GM19463 (cell line): Measurements from ENCODE around the gene PTAR1.
A peak's percentile ranks its signal among the peaks of the same experiment; 100 is the strongest.

Experiments used
- ATAC-seq: cut with Tn5 transposase; IDR thresholded peaks from one replicate; pipeline ENCODE4 v1.9.1; 2021; ENCODE audit warnings: mild to moderate bottlenecking, moderate library complexity; ENCODE audit not compliant: unreplicated experiment

The PTAR1 gene

DNA sequence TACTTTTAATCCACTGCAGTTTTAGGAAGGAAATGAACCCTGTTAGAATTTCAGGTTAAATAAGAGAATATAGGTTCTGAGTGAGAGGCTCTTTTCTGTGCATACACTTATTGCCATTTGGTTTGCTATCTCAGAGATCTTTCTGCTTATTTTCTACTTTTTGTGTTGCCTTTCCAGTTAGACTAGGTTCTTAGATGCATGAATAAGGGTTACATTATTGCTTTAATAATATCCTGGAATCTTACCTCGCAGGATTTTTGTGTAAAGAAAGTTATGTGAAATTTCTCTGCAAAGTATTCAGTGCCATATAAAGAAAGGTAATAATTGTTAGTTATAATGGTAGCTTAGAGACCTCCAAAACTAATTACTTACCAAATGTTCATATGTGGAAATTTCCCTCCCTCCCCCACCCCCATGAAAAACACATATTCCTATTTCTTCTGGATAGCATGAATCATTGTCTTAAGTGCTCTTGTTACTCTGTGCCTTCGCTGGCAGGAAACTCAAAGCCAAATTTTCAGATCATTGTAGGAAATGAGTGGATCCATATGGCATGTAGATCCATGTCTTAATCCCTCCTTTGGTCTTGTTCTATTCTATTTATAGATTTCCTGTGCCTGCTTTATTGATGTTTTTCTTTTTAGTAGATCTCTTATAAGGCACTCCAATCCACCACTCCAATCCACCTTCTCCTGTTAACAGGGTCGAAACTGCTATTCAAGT lies 84.9 kb downstream of the PTAR1 start:
- no peak for ATAC-seq

DNA sequence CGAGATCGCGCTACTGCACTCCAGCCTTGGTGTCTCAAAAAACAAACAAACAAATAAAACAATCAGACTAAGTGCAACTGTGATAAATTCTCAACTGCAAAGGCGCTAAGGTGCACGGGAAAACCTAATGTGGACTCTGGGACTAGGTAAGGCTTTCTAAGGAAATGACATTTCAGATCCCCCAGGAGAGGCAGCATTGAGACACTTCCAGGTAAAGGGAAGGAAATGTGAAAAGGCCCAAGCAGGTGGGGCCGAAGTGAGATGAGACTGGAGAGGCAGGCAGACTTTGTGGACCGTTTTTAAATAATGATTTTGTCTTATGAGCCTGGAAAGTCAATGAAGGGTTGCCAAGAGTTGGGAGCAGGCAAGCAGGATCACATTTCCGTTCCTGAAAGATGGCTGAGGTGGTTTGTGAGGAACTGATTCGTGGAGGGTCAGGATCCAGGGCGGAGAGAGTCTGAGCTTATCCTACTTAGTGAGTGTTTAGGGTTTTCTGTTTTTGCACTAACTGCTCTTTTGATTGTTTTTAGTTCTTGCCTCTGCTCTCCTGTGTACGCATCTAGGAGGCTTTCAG lies 85.6 kb downstream of the PTAR1 start:
- no peak for ATAC-seq

DNA sequence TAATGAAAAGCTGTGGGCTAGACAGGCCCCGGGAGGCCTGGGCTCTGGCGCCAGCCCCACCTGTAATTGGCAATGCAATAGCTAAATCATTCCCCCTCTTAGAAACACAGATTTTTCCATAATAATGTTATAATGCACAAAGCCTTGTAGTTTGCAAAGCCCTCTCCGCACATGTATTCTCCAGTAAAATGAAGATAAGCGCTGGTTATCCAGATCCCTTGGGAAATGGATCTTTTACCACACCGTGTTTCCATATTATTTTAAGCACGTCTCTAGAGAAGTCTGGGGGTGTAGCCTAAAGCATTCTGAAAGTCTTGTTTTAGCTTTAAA lies 86.5 kb downstream of the PTAR1 start:
- no peak for ATAC-seq

DNA sequence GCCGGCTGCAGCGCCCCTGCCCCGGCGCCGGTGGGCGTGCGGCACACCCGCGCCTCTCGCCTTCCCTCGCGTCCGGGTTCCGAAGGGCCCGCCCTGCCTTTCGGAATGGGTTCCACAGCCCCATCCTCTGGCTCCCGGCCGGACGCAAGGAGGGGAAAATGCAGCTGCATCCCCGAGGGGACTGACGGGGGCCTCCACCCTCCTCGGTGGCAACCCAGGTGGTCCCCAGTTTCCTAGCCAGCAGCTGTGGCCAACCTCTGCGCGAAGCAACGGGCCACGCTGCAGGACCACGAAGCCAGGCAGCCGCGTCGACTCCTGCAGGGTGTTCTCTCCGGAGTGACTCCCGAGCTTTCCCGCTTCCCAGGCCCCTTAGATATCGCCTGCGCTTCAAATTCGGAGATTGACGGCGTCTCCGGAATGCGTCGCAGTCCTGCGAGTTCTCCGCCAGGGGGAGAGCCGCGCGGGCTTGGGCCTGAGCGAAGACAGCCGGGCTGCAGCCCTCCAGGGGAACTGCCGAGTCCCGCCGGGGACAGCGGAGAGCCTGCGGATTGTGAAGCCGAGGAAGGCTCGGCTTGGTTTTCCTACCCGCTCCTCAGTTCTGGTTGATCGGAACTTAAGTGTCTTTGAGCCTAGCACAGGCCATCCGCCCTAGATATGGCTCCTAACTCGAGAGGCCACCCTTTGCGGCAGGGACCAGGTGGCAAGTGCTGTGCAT lies 87.1 kb downstream of the PTAR1 start:
- ATAC-seq = peak; percentile 90

DNA sequence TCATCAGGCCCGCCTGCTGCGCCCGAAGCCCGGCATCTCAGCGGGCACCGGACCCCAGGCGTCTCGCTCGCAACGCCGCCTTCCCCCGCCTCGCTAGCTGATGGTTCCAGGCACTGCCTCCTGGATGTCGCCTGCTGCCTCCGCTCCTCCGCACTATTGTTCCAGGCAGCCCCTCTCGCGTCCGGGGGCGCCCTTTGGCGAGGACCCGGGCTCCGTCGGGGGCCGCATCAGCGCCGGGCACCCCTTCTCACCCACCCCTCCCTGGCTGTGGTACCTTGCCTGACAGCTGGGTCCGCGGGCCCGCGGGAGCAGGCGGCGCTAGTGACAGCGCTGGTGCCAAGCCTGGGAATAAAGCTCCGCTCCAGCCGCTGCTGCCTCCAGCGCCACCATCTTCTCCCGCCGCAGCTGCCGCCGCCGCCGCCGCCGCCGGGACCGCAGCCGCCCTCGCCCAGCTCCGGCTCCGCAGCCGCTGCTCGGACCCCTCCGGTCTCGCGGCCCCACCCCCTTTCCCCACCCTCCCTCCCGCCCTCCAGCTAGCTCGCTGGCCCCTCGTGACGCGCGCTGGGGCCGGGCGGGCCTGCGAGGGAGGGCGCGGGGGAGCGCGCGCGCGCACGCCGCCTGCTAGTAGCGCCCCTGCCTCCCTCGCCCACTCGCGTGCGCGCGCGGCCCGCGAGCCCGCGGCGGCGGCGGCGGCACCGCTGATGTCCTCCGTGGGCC lies 87.8 kb downstream of the PTAR1 start, which contains the start of gene APBA1:
TSS of gene APBA1 (minus strand) at position 493 of the 717 bp plus-strand sequence.
- ATAC-seq = peak; percentile 42

DNA sequence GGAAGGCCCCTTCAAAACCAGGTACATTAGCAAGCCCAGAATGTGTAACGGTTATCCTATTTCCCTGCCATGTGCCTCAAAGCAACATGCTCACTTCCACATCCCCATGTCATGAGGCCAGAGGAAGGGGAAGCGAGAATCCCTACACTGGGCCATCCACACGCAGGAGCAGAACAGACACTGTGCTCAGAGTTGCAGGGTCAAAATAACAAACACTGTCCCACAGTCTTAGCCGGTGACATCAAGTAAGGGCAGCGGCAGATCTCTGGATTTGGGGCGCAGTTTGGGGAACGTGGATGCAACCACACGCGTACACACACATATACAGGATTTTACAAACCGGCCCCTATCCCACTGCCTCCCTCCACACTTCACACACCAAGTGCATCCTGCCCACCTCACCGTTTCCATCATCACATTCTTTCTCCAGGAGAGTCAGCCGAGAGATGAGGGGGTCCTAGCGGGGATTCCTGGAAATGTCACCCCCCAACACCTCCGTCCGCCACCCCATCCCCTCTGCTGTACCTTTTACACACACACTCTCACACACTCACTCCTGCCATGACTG lies 88.4 kb downstream of the PTAR1 start:
- ATAC-seq = no peak

DNA sequence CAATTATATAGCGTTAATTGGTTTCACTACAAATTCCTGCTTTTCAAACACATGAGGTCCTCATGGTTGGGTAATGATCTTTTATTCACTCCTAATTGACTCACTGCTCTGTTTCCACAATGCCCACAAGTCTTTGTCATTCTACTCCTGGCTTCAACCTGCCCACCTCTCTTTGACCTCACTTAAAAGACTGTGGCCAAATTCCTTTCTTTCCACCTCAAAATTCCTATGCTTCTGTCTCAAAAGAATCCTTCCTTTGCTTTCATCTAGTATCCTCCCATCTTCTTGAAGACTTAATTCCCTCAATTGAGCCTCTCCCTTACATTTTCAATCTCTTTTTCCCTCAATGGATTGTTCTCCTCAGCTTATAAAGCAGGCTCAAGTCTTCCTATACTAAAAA lies 92.5 kb downstream of the PTAR1 start:
- no peak for ATAC-seq

DNA sequence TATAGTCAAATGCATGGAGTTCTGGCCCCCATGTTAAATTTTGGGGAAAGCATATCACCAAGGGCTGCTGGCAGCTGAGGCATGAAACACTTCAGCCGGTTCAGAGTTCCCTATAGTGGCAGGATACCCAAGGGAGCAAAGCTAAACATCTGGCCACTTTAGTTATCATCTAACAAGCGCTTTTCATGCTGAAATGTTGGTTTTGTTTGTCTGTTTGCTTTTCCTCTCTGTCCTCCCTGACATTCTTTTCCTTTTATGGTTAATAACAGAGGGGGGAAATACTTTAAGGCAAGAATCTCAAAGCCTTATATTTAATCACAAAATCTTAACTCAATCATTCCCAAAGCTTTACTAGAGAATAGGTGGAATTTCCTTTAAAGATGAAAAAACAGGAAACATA lies 99.5 kb downstream of the PTAR1 start:
- no peak for ATAC-seq
